Measurements from ENCODE around the gene WFDC2. TPM values are rescaled to one million over a fixed set of nuclear protein-coding genes. Genes with fewer than 3 reads are reported as not detected.
"Not testable (repeated sequence)": the region's sequence is repeated elsewhere in the genome, so short reads cannot be mapped to it uniquely, and the experiment has no call there.

WFDC2 gene
- total RNA-seq, 1 donor: not detected

- peak in 2 of 3 donors; percentile 68 to 86 for DNase-seq (ENCODE audit: low read depth in 2 of 3, low spot score in 2 of 3)
These were observed 19.3 kb upstream of the WFDC2 start for GRCh38 chr20:45450097-45450818.

GRCh38 chr20:45452238-45452637, 17.3 kb upstream of the WFDC2 start:
- no peak for DNase-seq (ENCODE audit: low read depth in 2 of 3, low spot score in 2 of 3)

- DNase-seq (ENCODE audit: low read depth in 2 of 3, low spot score in 2 of 3): no peak
These were observed 16.5 kb upstream of the WFDC2 start for GRCh38 chr20:45452772-45453691.

GRCh38 chr20:45456632-45457031, 12.9 kb upstream of the WFDC2 start:
- DNase-seq (ENCODE audit: low read depth in 2 of 3, low spot score in 2 of 3): peak in 2 of 3 donors; percentile 50 to 70

GRCh38 chr20:45459606-45460005, 9.9 kb upstream of the WFDC2 start:
- peak in 1 of 3 donors; percentile 20 for DNase-seq (ENCODE audit: low read depth in 2 of 3, low spot score in 2 of 3)

GRCh38 chr20:45461225-45461624, 8.3 kb upstream of the WFDC2 start:
- no peak for DNase-seq (ENCODE audit: low read depth in 2 of 3, low spot score in 2 of 3)

GRCh38 chr20:45462711-45463509, 6.6 kb upstream of the WFDC2 start:
- DNase-seq (ENCODE audit: low read depth in 2 of 3, low spot score in 2 of 3): no peak

- DNase-seq (ENCODE audit: low read depth in 2 of 3, low spot score in 2 of 3): no peak
These were observed 5.8 kb upstream of the WFDC2 start for GRCh38 chr20:45463709-45464108.

GRCh38 chr20:45465491-45466266, 3.9 kb upstream of the WFDC2 start:
- peak in 1 of 3 donors; percentile 62 for DNase-seq (ENCODE audit: low read depth in 2 of 3, low spot score in 2 of 3)

GRCh38 chr20:45467172-45467571, 2.4 kb upstream of the WFDC2 start:
- DNase-seq (ENCODE audit: low read depth in 2 of 3, low spot score in 2 of 3): no peak

GRCh38 chr20:45467861-45468260, 1.7 kb upstream of the WFDC2 start:
- DNase-seq (ENCODE audit: low read depth in 2 of 3, low spot score in 2 of 3): no peak

GRCh38 chr20:45470262-45470931, 844 bp downstream of the WFDC2 start:
- peak in 1 of 3 donors; percentile 26 for DNase-seq (ENCODE audit: low read depth in 2 of 3, low spot score in 2 of 3)

GRCh38 chr20:45470937-45471336, 1.4 kb downstream of the WFDC2 start:
- DNase-seq (ENCODE audit: low read depth in 2 of 3, low spot score in 2 of 3): peak in 1 of 3 donors; percentile 56

GRCh38 chr20:45472286-45472685, 2.7 kb downstream of the WFDC2 start:
- not testable (repeated sequence) for DNase-seq (ENCODE audit: low read depth in 2 of 3, low spot score in 2 of 3)

- not testable (repeated sequence) for DNase-seq (ENCODE audit: low read depth in 2 of 3, low spot score in 2 of 3)
These were observed 8.1 kb downstream of the WFDC2 start for GRCh38 chr20:45477530-45478148.

- no peak for DNase-seq (ENCODE audit: low read depth in 2 of 3, low spot score in 2 of 3)
These were observed 10.3 kb downstream of the WFDC2 start for GRCh38 chr20:45479822-45480221.

- no peak for DNase-seq (ENCODE audit: low read depth in 2 of 3, low spot score in 2 of 3)
These were observed 15.1 kb downstream of the WFDC2 start for GRCh38 chr20:45484676-45485075.

GRCh38 chr20:45485388-45485787, 15.8 kb downstream of the WFDC2 start:
- no peak for DNase-seq (ENCODE audit: low read depth in 2 of 3, low spot score in 2 of 3)

- DNase-seq (ENCODE audit: low read depth in 2 of 3, low spot score in 2 of 3): peak in 2 of 3 donors; percentile 24 to 45
These were observed 17.7 kb downstream of the WFDC2 start for GRCh38 chr20:45487231-45487635.

Measured in hematopoietic multipotent progenitor cell (in vitro differentiated cells).